Measurements from ENCODE around the gene UROC1. TPM values are rescaled to one million over a fixed set of nuclear protein-coding genes. Genes with fewer than 3 reads are reported as not detected.

Gene UROC1
- total RNA-seq, 1 experiment from 2014 or later: not detected

DNA sequence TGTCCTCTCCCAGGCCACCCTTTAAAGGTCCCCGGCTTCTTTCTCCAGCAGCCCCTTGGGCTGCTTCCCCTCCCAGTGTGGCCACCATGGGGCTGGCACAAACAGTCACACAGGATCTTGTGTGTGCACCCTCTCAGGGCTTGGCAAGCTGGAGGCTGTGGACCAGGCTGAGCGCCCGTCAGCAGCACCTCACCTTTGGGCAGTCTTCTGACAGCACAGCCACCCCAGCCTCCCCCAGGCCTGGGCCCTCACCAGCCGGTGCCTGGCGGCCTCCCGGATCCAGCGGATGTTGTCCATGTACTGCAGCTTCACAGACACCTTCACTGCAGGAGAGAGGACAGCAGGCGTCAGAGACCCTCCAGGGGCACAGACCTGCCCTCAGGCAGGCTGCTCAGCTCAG is 21.8 kb downstream of the UROC1 start:
- Histone ChIP-seq H3K9me3 (no peaks in the 10 kb centered on the region), H3K27me3 (no peaks in the 10 kb centered on the region), H3K4me3 (no peak overlapping the region), H3K36me3 (no peaks in the 10 kb centered on the region)
- no peak for DNase-seq

GRCh38 chr3:126494970-126495230 is 22.7 kb downstream of the UROC1 start:
- H3K9me3 ChIP-seq: no peaks in the 10 kb centered on the region
- H3K36me3 ChIP-seq: no peaks in the 10 kb centered on the region
- no peaks in the 10 kb centered on the region for H3K27me3 ChIP-seq
- DNase-seq: no peak
- no peak overlapping the region for H3K4me3 ChIP-seq

DNA sequence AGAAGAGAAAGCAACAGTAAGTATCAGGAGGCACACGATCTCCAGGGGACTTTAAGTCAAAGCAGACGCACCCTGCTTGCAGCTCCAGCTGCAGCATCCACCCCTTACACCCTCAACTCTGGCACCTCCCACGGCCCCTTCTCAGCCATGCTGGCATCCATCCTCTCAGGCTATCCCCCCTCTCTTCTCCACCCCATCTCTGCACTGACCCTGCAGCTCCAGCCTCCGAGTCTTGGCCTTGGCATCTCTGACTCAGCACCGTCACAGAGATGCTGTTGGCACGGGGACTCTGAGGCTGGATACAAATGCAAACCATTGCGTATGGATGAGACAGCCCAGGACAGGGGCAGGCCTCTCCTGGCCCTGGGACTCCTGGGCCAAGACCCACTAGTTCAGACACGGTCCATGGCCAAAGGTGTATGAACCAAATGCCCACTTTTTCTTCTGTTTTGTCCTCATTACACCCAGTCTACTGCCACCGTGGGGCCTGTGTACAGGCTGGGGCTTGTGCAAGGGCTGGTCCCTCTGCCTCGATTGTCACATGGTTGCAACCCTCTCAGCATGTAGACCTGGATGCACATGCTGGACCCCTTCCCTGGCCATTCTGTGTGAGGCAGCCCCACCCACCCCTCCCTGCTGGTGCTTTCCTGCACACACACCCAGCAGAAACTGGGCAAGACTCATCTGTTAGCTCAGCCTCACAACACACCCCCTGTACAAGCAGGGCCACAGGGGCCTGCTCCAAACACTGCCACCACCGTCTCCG is 23.2 kb downstream of the UROC1 start:
- Histone ChIP-seq H3K4me3 (no peak overlapping the region), H3K27me3 (no peaks in the 10 kb centered on the region), H3K9me3 (no peaks in the 10 kb centered on the region), H3K36me3 (no peaks in the 10 kb centered on the region)
- DNase-seq: peak; percentile 90

DNA sequence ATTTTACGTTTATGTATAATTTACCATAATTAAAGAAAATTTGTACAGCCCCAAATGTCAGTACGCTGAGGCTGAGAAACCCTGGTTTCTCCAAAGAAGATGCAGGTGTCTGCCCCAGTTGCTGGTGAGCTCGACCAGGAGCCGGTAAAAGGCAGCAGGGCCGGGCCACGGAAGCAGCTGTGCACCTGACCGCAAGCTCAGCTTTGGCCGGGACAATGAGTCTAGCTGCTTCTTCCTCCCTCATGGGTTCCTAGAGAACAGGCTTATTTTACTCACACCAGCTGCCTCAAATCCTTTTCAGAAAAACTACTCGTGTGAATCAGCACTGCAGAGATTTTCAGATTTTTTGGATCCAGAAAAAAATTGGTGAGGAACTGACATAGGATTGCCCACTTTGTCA is 23.8 kb downstream of the UROC1 start:
- Histone ChIP-seq H3K4me3 (no peak overlapping the region), H3K36me3 (no peaks in the 10 kb centered on the region), H3K27me3 (no peaks in the 10 kb centered on the region), H3K9me3 (no peaks in the 10 kb centered on the region)
- DNase-seq: no peak

DNA sequence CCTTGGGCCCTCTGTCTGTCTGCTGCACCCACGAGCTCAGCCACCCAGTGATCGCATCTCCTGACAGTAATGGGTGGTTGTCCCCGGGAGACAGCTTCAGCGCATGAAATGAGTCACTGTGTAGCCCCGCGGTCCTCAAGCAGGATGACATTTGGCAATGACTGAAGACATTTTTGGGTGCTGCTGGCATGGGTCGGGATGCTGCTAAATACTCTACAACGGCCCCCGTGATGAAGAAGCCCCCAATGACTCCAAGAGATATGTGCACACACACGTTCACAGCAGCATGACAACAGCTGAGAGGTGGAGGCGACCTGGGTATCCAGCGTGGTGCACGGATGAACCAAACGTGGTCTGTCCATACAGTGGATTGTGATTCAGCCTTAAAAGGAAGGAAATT is 24.5 kb downstream of the UROC1 start:
- Histone ChIP-seq H3K9me3 (no peaks in the 10 kb centered on the region), H3K36me3 (no peaks in the 10 kb centered on the region), H3K27me3 (no peaks in the 10 kb centered on the region), H3K4me3 (no peak overlapping the region)
- no peak for DNase-seq

DNA sequence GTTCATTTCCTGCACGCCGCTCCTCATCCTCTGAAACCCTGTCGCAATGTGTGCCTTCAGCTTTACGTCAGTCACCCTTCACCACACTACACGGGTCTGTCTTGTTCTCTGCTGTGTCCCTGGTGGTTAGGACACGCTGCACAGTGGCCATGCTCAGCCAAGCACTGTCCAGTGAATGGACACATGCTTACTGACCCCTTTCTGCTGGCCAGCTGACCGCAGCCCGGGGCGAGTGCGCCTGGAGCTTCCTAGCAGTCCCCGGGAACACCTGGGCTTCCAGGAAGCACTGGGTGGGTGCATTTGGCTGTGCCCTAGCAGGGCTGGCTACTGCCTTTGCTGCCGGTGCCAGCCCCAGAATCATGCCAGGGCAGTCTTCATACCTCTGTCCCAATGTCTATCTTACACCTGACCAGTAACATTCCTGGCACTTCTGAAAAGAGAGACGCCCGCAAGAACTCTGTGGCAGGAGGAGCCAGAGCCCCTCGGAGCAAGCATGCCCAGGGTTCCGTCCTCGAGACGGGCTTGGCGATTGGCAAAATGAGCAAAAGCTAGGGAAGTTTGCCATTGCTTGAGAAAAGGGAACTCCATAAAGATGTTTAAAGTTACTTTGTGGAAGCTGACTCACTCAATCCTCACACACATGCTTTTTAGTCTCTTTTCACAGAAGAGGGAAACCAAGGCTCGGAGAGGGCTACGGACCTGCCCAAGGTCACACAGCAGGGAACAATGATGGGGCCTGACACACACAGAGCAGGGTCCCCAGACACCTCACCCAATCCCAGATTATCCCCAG is 26.2 kb downstream of the UROC1 start:
- no peaks in the 10 kb centered on the region for H3K9me3 ChIP-seq
- no peak overlapping the region for H3K4me3 ChIP-seq
- no peak for DNase-seq
- no peaks in the 10 kb centered on the region for H3K36me3 ChIP-seq
- H3K27me3 ChIP-seq: no peaks in the 10 kb centered on the region

GRCh38 chr3:126490619-126491018 is 27.0 kb downstream of the UROC1 start:
- H3K9me3 ChIP-seq: no peaks in the 10 kb centered on the region
- H3K27me3 ChIP-seq: no peaks in the 10 kb centered on the region
- no peak for DNase-seq
- H3K4me3 ChIP-seq: no peak overlapping the region
- no peaks in the 10 kb centered on the region for H3K36me3 ChIP-seq

DNA sequence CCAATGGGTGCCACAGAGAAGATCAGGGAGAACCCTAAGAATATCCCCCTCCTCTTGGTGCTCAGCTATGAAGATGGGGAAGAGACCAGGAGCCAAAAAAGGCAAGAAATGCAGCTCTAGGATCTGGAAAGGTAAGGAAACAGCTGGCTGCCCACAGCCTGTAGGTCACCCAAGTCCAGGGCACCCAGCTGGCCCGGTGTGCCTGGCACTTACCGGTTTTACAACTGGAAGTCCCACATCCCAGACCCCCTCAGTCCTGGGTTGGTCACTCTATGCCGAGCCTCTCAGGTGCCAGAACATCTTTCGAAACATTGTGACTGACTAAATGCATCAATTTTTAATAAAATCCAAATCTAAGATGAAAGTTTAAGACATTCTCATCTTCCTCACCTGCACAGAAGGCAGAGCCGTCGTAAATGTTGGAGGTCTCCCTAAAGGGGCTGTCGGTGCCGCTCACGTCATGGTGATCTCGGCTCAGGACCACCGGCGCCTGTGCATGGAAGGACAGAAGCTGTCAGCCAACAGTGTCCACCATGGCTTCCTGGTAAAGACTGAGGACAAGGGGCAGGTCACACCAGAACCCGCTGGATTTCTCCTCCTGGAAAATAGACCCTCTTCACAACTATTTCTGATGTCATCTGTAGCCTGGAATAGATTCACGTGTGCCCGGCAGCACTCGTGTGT is 28.5 kb downstream of the UROC1 start:
- Histone ChIP-seq H3K36me3 (no peaks in the 10 kb centered on the region), H3K4me3 (no peak overlapping the region), H3K9me3 (no peaks in the 10 kb centered on the region), H3K27me3 (no peaks in the 10 kb centered on the region)
- DNase-seq: no peak

- Histone ChIP-seq H3K36me3 (no peaks in the 10 kb centered on the region), H3K9me3 (no peaks in the 10 kb centered on the region), H3K27me3 (no peaks in the 10 kb centered on the region), H3K4me3 (no peak overlapping the region)
- DNase-seq: no peak
Measured at GRCh38 chr3:126488185-126488584, 29.4 kb downstream of the UROC1 start.

GRCh38 chr3:126487151-126487771 is 30.3 kb downstream of the UROC1 start:
- no peaks in the 10 kb centered on the region for H3K36me3 ChIP-seq
- no peak overlapping the region for H3K4me3 ChIP-seq
- no peaks in the 10 kb centered on the region for H3K27me3 ChIP-seq
- H3K9me3 ChIP-seq: no peaks in the 10 kb centered on the region
- peak; percentile 38 for DNase-seq

DNA sequence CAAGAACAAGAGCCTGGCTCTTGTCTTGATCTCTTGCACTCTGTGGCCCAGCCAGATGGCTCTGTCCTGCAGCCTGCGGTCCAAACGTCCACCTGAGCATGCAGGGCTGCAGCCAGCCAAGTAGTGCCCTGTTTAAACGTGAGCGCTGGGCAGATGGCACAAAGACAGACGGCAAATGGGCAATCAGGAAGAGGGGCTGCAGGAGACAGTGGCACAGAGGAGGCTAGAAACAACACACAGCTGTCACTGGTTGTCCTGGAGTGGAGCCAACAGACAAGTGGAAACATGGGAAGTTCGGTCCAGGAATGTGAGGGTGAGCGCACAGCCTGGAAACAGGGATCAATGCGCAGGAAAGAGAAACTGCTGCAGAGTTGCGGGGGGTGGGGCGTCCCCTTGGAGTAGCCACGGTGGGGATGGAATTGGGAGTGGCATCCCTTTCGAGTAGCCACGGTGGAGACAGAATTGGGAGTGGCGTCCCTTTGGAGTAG is 31.2 kb downstream of the UROC1 start:
- no peaks in the 10 kb centered on the region for H3K36me3 ChIP-seq
- no peaks in the 10 kb centered on the region for H3K9me3 ChIP-seq
- H3K27me3 ChIP-seq: no peaks in the 10 kb centered on the region
- DNase-seq: no peak
- H3K4me3 ChIP-seq: no peak overlapping the region

DNA sequence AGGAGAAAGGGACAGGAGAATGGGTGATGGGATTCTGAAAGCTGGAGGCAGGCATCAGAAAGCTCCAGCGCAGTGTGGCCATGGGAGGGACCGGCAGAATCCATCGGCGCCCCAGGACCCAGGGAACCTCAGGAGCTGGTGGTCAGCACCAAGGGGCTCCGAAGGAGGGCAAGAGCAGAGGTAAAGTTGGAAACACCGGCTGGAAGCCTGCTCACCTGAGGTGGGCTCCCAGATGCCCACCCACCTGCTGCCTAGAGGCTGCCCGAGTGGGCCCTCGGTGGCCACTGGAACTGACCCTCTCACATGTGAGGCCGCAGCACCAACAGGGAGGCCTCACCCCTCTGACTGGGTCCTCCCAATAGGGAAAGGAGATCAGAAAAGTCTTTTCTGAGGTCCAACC is 31.6 kb downstream of the UROC1 start:
- DNase-seq: no peak
- Histone ChIP-seq H3K27me3 (no peaks in the 10 kb centered on the region), H3K9me3 (no peaks in the 10 kb centered on the region), H3K4me3 (no peak overlapping the region), H3K36me3 (no peaks in the 10 kb centered on the region)

- DNase-seq: no peak
- H3K9me3 ChIP-seq: no peaks in the 10 kb centered on the region
Measured at GRCh38 chr3:126485176-126485897, 32.2 kb downstream of the UROC1 start.

GRCh38 chr3:126484662-126485061 is 32.9 kb downstream of the UROC1 start:
- H3K9me3 ChIP-seq: no peaks in the 10 kb centered on the region
- H3K27me3 ChIP-seq: no peaks in the 10 kb centered on the region
- H3K36me3 ChIP-seq: no peaks in the 10 kb centered on the region
- DNase-seq: no peak
- no peak overlapping the region for H3K4me3 ChIP-seq

More at GRCh38 chr3:126485176-126485897, 32.2 kb downstream of the UROC1 start:
- Histone ChIP-seq H3K27me3 (no peaks in the 10 kb centered on the region), H3K4me3 (no peak overlapping the region), H3K36me3 (no peaks in the 10 kb centered on the region)

GRCh38 chr3:126484148-126484547 is 33.4 kb downstream of the UROC1 start:
- DNase-seq: no peak
- Histone ChIP-seq H3K4me3 (no peak overlapping the region), H3K36me3 (no peaks in the 10 kb centered on the region), H3K27me3 (no peaks in the 10 kb centered on the region), H3K9me3 (no peaks in the 10 kb centered on the region)

- Histone ChIP-seq H3K36me3 (no peaks in the 10 kb centered on the region), H3K9me3 (no peaks in the 10 kb centered on the region), H3K27me3 (no peaks in the 10 kb centered on the region), H3K4me3 (no peak overlapping the region)
- DNase-seq: no peak
Measured at GRCh38 chr3:126483321-126483761, 34.2 kb downstream of the UROC1 start.

All from MG63 (cell line).